Sigmoid colon (tissue), 7 donors: Measurements from ENCODE around the gene IL31RA. TPM values are rescaled to one million over a fixed set of nuclear protein-coding genes. Genes with fewer than 3 reads are reported as not detected.
A peak's percentile ranks its signal among the peaks of the same experiment; 100 is the strongest.

Experiments used
- DNase-seq: peaks from one replicate; pipeline ENCODE4 v3.0.0-alpha.2; 2019
- H3K27ac ChIP-seq, 4 donors: fragments of 200-600 bp; sonication (generic); one replicate each; pipeline ENCODE4 v1.5.1; 2016 to 2019; ENCODE audit warnings: mild to moderate bottlenecking in 1 of 4
- H3K27me3 ChIP-seq, 3 donors: fragments of 200-600 bp; sonication (generic); one replicate each; pipeline ENCODE4 v1.5.1; 2019; ENCODE audit warnings: mild to moderate bottlenecking in 1 of 3
- H3K36me3 ChIP-seq, 4 donors: fragments of 200-600 bp; sonication (generic); one replicate each; pipeline ENCODE4 v1.5.1; 2016 to 2019
- H3K4me1 ChIP-seq, 4 donors: fragments of 200-600 bp; sonication (generic); one replicate each; pipeline ENCODE4 v1.5.1; 2017 to 2019
- H3K4me3 ChIP-seq, 4 donors: fragments of 200-600 bp; sonication (generic); one replicate each; pipeline ENCODE4 v1.5.1; 2017 to 2019; ENCODE audit warnings: mild to moderate bottlenecking in 2 of 4, moderate library complexity in 1 of 4
- H3K9me3 ChIP-seq, 4 donors: fragments of 200-600 bp in 3 of 4; sonication (generic) in 3 of 4; one replicate each; pipeline versions ENCODE4 v1.5.1 to v1.6.1; 2013 to 2019
- CTCF ChIP-seq, 4 experiments: fragments of 450-650 bp in 3 of 4; fragments of 200-600 bp in 1 of 4; IDR thresholded peaks; one replicate each; pipeline ENCODE4 v1.5.1; 2016 to 2019; ENCODE audit warnings: antibody characterized with exemption in 4 of 4, mild to moderate bottlenecking in 3 of 4, moderate library complexity in 2 of 4
- EP300 ChIP-seq, 4 donors: sonication (generic); formaldehyde crosslinking; IDR thresholded peaks; one replicate each; pipeline ENCODE4 v1.6.1; 2017; ENCODE audit warnings: antibody characterized with exemption in 4 of 4
- POLR2A ChIP-seq, 2 donors: fragments of 450-650 bp; IDR thresholded peaks; one replicate each; pipeline ENCODE4 v1.6.1; 2016; ENCODE audit warnings: antibody characterized with exemption in 2 of 2, mild to moderate bottlenecking in 2 of 2, moderate library complexity in 2 of 2
- POLR2AphosphoS5 ChIP-seq, 4 donors: sonication (generic); formaldehyde crosslinking; IDR thresholded peaks; one replicate each; pipeline ENCODE4 v1.6.1; 2017; ENCODE audit warnings: antibody characterized with exemption in 4 of 4
- WGBS, 2 donors: extraction: QIAGEN DNeasy Blood & Tissue Kit; methylation state at CpG; one replicate each; pipeline ENCODE4 v1.1.7; 2013; 5-methylcytosine and 5-hydroxymethylcytosine counted together
- intact Hi-C: fragments of 100-400 bp; cut with DNase I; formaldehyde crosslinking; loops from one replicate; pipeline ENCODE4 v1.15.1; 2023
- polyA plus RNA-seq, 3 donors: library from polyadenylated mRNA; stranded (reverse); fragments of 200-250 nt; gene quantifications; one replicate each; pipeline ENCODE4 v1.2.3, GENCODE V29; 2013
- total RNA-seq, 4 donors: library from RNA; depleted of rRNA; stranded (reverse); fragments of >200 nt; gene quantifications; one replicate each; pipeline ENCODE4 v1.1.0, GENCODE V29; 2016
- donor health status: healthy with polysubstance abuse.
- donor health status: Bipolar disorder and iron deficiency.
- donor health status: healthy.

IL31RA gene
- total and polyA plus RNA-seq, 7 donors: 0.09 to 3.3 (median 1.5) TPM; not detected in 3

- no peaks in the 10 kb centered on the region for H3K36me3 ChIP-seq
These were observed 470 bp downstream of the IL31RA start for GRCh38 chr5:55851675-55851979.

GRCh38 chr5:55852503-55852902 lies 1.3 kb downstream of the IL31RA start:
- Histone ChIP-seq H3K4me3 (no peak overlapping the region), H3K9me3 (no peaks in the 10 kb centered on the region), H3K36me3 (no peaks in the 10 kb centered on the region), H3K4me1 (no peaks in the 10 kb centered on the region), H3K27ac (no peak overlapping the region), H3K27me3 (no peaks in the 10 kb centered on the region)
- DNase-seq: no peak
- intact Hi-C loops: no loop called here
- WGBS, 2 donors: 60 to 62% methylated on average over 3 of the region's 3 CpGs
- TF ChIP-seq POLR2A (IDR thresholded peaks at IDR 0.05) (no peak), CTCF (IDR thresholded peaks at IDR 0.05) (no peak), POLR2AphosphoS5 (IDR thresholded peaks at IDR 0.05) (no peak), EP300 (IDR thresholded peaks at IDR 0.05) (no peak)

More at GRCh38 chr5:55851675-55851979, 470 bp downstream of the IL31RA start:
- intact Hi-C loops: no loop called here
- peak overlapping the region in 1 of 4 donors; percentile 15 for H3K4me3 ChIP-seq
- no peak for DNase-seq
- no peaks in the 10 kb centered on the region for H3K9me3 ChIP-seq
- TF ChIP-seq POLR2A (IDR thresholded peaks at IDR 0.05) (no peak), CTCF (IDR thresholded peaks at IDR 0.05) (no peak), POLR2AphosphoS5 (IDR thresholded peaks at IDR 0.05) (no peak), EP300 (IDR thresholded peaks at IDR 0.05) (no peak)
- H3K4me1 ChIP-seq: no peaks in the 10 kb centered on the region
- 69 to 90% methylated on average over 2 of the region's 2 CpGs for whole genome bisulfite sequencing, 2 donors
- H3K27ac ChIP-seq: peak overlapping the region in 1 of 4 donors; percentile 42
- no peaks in the 10 kb centered on the region for H3K27me3 ChIP-seq

GRCh38 chr5:55853041-55853670 lies 2.0 kb downstream of the IL31RA start:
- H3K27me3 ChIP-seq: no peaks in the 10 kb centered on the region
- no peak overlapping the region for H3K4me3 ChIP-seq
- no peaks in the 10 kb centered on the region for H3K36me3 ChIP-seq
- TF ChIP-seq POLR2AphosphoS5 (IDR thresholded peaks at IDR 0.05) (no peak), EP300 (IDR thresholded peaks at IDR 0.05) (no peak), POLR2A (IDR thresholded peaks at IDR 0.05) (no peak), CTCF (IDR thresholded peaks at IDR 0.05) (no peak)
- H3K4me1 ChIP-seq: no peaks in the 10 kb centered on the region
- 66 to 76% methylated on average over 3 of the region's 3 CpGs for WGBS, 2 donors
- no peak for DNase-seq
- no peak overlapping the region for H3K27ac ChIP-seq
- intact Hi-C loops: no loop called here
- H3K9me3 ChIP-seq: no peaks in the 10 kb centered on the region

GRCh38 chr5:55853818-55854217 lies 2.7 kb downstream of the IL31RA start:
- DNase-seq: no peak
- intact Hi-C loops: no loop called here
- Histone ChIP-seq H3K4me1 (no peaks in the 10 kb centered on the region), H3K36me3 (no peaks in the 10 kb centered on the region), H3K9me3 (no peaks in the 10 kb centered on the region), H3K4me3 (no peak overlapping the region), H3K27ac (no peak overlapping the region), H3K27me3 (no peaks in the 10 kb centered on the region)
- WGBS, 2 donors: 57 to 66% methylated on average over 3 of the region's 3 CpGs
- TF ChIP-seq CTCF (IDR thresholded peaks at IDR 0.05) (no peak), POLR2A (IDR thresholded peaks at IDR 0.05) (no peak), POLR2AphosphoS5 (IDR thresholded peaks at IDR 0.05) (no peak), EP300 (IDR thresholded peaks at IDR 0.05) (no peak)

- 57% methylated on average over 5 of the region's 5 CpGs for WGBS, 2 donors
- intact Hi-C loops: no loop called here
- TF ChIP-seq EP300 (IDR thresholded peaks at IDR 0.05) (no peak), POLR2AphosphoS5 (IDR thresholded peaks at IDR 0.05) (no peak), CTCF (IDR thresholded peaks at IDR 0.05) (no peak), POLR2A (IDR thresholded peaks at IDR 0.05) (no peak)
- no peaks in the 10 kb centered on the region for H3K27me3 ChIP-seq
- H3K4me1 ChIP-seq: no peaks in the 10 kb centered on the region
- H3K9me3 ChIP-seq: no peaks in the 10 kb centered on the region
- H3K4me3 ChIP-seq: no peak overlapping the region
- no peak for DNase-seq
- H3K27ac ChIP-seq: no peak overlapping the region
- H3K36me3 ChIP-seq: no peaks in the 10 kb centered on the region
These were observed 4.4 kb downstream of the IL31RA start for GRCh38 chr5:55855509-55855908.
